HG02759 (cell line): ENCODE results near the gene VDR.
"Not testable (repeated sequence)": the region's sequence is repeated elsewhere in the genome, so short reads cannot be mapped to it uniquely, and the experiment has no call there.

ENCODE experiments used
- ATAC-seq: cut with Tn5 transposase; IDR thresholded peaks from one replicate; pipeline ENCODE4 v1.9.1; 2021; ENCODE audit warnings: mild to moderate bottlenecking, moderate library complexity; ENCODE audit not compliant: unreplicated experiment

The VDR gene

GRCh38 chr12:47851303-47851952 lies 53.4 kb downstream of the VDR start:
- no peak for ATAC-seq

GRCh38 chr12:47850153-47851084 lies 54.4 kb downstream of the VDR start:
- no peak for ATAC-seq

- ATAC-seq: no peak
Measured at GRCh38 chr12:47849261-47849660, 55.5 kb downstream of the VDR start.

GRCh38 chr12:47848853-47849252 lies 55.9 kb downstream of the VDR start:
- ATAC-seq: no peak

GRCh38 chr12:47846294-47846996 lies 58.3 kb downstream of the VDR start:
- ATAC-seq: no peak

- no peak for ATAC-seq
Measured at GRCh38 chr12:47845081-47845480, 59.7 kb downstream of the VDR start.

- ATAC-seq: no peak
Measured at GRCh38 chr12:47844264-47845019, 60.4 kb downstream of the VDR start.

GRCh38 chr12:47843226-47843980 lies 61.4 kb downstream of the VDR start:
- ATAC-seq: no peak

GRCh38 chr12:47842543-47842942 lies 62.3 kb downstream of the VDR start:
- not testable (repeated sequence) for ATAC-seq

GRCh38 chr12:47841910-47842309 lies 62.9 kb downstream of the VDR start:
- ATAC-seq: no peak

- ATAC-seq: no peak
Measured at GRCh38 chr12:47841501-47841900, 63.3 kb downstream of the VDR start.

- ATAC-seq: no peak
Measured at GRCh38 chr12:47840571-47840970, 64.2 kb downstream of the VDR start.

- ATAC-seq: no peak
Measured at GRCh38 chr12:47839214-47839876, 65.4 kb downstream of the VDR start.

- ATAC-seq: no peak
Measured at GRCh38 chr12:47838286-47838931, 66.4 kb downstream of the VDR start.

GRCh38 chr12:47837190-47838171 lies 67.3 kb downstream of the VDR start:
- no peak for ATAC-seq

- no peak for ATAC-seq
Measured at GRCh38 chr12:47835831-47836155, 69.0 kb downstream of the VDR start.

- ATAC-seq: no peak
Measured at GRCh38 chr12:47835006-47835830, 69.6 kb downstream of the VDR start.
